Stimulated activated CD8-positive, alpha-beta memory T cell treated with anti-CD3 and anti-CD28 coated beads, Interleukin-4, amount 100 ng/mL, for 1 hour (primary cell): ENCODE data around the gene FUT1.
"Not testable (repeated sequence)": the region's sequence is repeated elsewhere in the genome, so short reads cannot be mapped to it uniquely, and the experiment has no call there.

Experiments
- DNase-seq, 2 donors: peaks; one replicate each; pipeline ENCODE4 v3.0.0-alpha.2; 2020; ENCODE audit warnings: low read depth in 2 of 2, low spot score in 1 of 2

Gene FUT1

GRCh38 chr19:48718106-48718505 is 34.3 kb downstream of the FUT1 start:
- DNase-seq: not testable (repeated sequence)

GRCh38 chr19:48716562-48717291 is 35.7 kb downstream of the FUT1 start:
- no peak for DNase-seq

- no peak for DNase-seq
Observed at GRCh38 chr19:48715681-48716171, 36.7 kb downstream of the FUT1 start.

- DNase-seq: no peak
Observed at GRCh38 chr19:48714759-48715675, 37.4 kb downstream of the FUT1 start.

- peak; percentile 92 to 93 for DNase-seq
Observed at GRCh38 chr19:48713864-48714755, 38.3 kb downstream of the FUT1 start.

- DNase-seq: no peak
Observed at GRCh38 chr19:48713041-48713863, 39.2 kb downstream of the FUT1 start.

GRCh38 chr19:48711106-48711662 is 41.3 kb downstream of the FUT1 start:
- DNase-seq: no peak

- DNase-seq: no peak
Observed at GRCh38 chr19:48708471-48708870, 44.0 kb downstream of the FUT1 start.

GRCh38 chr19:48705431-48705830 is 47.0 kb downstream of the FUT1 start:
- no peak for DNase-seq

GRCh38 chr19:48703316-48703715 is 49.1 kb downstream of the FUT1 start:
- DNase-seq: no peak

GRCh38 chr19:48702701-48703100 is 49.7 kb downstream of the FUT1 start:
- no peak for DNase-seq

- DNase-seq: no peak
Observed at GRCh38 chr19:48698046-48698445, 54.4 kb downstream of the FUT1 start.
